8988T (cell line): Measurements from ENCODE around the gene BPIFB1.
A peak's percentile ranks its signal among the peaks of the same experiment; 100 is the strongest.

Experiments
- DNase-seq: peaks from one replicate; pipeline ENCODE4 v3.0.0; 2011

Gene BPIFB1

DNA sequence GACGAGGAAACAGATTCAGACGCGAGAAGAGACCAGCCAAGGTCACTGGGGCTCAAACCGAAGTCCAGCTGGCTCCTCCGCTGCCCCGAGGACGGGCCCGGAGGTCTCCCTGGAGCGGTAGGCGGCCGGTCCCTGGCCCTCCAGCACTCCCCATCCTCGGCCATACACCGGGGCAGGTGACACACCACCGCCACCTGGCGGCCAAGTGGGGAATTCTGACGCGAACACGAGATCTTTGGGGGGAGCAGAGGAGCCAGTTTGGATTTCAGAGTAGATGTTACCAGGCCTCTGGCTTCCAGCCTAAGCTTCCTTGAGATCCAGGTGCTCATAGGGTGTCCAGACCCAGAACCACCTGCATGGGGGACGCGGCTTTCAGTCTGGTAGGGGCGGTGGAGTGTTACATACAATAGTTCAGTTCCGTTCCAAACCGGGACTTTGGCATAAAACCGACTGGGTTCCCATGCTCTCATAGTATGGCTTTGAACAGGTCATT is 16.1 kb downstream of the BPIFB1 start:
- peak; percentile 85 for DNase-seq

GRCh38 chr20:33301192-33301930 is 18.3 kb downstream of the BPIFB1 start:
- DNase-seq, result no peak

- no peak for DNase-seq
Measured at GRCh38 chr20:33303595-33303994, 20.6 kb downstream of the BPIFB1 start.

DNA sequence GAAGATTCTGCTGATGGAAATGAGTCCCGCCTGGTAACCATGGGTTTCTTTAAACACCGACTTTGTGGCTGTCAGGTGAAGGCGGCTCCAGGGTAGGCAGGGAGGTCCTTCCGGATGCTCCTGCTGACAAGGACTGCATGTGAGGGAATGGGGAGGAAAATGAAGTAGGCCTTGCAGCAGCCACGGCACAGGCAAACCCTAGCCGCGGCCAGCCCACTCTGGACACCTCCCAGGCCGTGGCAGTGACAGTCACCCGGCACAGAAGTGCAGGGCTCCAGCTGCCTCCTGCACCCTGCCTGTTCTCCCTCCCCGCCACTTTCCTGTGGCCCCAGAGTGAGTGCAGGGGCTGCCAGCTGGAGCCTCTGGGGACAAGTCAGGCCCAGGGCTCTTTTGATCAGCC is 21.0 kb downstream of the BPIFB1 start:
- no peak for DNase-seq

DNA sequence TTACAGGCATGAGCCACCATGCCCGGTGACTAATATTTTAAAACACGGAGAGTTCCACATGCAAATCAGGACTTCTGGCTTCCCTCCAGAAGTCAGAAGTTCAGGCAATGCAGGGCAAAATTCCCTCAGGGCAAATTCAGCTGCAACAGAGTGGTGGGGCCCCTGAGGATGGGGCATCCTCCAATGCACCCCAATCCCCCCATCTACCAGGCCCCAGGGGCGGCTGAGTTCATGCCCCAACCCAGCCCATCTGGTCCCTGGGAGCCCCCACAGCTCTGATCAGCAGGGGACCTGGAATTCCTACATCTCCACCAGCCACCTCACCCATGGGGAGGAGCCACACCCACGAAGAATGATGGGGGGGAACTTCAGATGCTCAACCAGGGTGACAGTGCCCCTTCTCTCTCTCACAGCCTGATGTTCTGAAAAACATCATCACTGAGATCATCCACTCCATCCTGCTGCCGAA is 22.6 kb downstream of the BPIFB1 start:
- no peak for DNase-seq

DNA sequence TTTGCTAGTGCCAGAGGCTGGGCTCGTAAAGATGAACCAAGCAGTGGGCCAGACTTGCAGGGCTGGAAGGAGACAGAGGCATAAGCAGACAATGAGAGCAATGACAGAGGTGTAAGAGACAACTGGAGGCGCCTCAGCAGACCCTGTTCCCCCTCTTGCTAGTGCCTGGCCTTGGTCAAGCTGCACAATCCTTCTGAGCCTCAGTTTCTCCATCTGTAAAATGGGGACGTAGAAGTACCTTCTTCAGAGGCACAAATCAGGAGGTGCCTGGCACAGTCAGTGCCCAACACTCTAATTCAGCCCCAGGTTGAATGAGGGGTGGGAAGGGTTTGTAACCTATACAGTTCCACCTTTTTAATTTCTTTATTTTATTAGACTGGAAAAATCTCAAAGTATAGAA is 23.2 kb downstream of the BPIFB1 start:
- no peak for DNase-seq

GRCh38 chr20:33306807-33307206 is 23.8 kb downstream of the BPIFB1 start:
- no peak for DNase-seq

GRCh38 chr20:33308668-33309067 is 25.7 kb downstream of the BPIFB1 start:
- no peak for DNase-seq

GRCh38 chr20:33309631-33310030 is 26.6 kb downstream of the BPIFB1 start:
- no peak for DNase-seq

DNA sequence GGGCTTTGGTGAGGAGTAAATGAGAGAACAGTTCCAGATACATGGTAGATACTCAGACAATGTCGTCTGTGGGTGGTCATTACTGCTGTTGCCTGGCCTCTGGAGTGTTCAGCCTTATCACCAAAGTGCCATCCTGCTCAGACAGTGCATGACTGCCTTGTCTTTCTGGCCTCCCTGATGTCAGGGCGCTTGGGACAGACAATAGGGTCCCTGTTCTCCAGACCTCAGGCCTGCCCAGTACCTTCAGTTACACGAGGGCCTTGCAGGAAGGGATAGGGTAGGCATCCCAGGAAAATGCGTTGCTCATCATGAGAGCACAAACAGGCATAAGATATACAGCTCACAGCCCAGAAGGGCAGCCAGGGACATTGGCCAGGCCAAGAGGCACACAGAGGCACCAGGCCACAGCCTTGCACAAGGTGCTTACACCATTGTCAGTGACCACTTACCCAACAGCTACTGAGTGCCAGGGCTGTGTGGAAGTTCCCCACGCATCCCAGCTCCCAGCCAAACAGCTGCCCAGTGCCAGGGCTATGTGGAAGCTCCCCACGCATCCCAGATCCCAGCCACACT is 27.4 kb downstream of the BPIFB1 start:
- no peak for DNase-seq

GRCh38 chr20:33311011-33311410 is 28.0 kb downstream of the BPIFB1 start:
- DNase-seq, result no peak

DNA sequence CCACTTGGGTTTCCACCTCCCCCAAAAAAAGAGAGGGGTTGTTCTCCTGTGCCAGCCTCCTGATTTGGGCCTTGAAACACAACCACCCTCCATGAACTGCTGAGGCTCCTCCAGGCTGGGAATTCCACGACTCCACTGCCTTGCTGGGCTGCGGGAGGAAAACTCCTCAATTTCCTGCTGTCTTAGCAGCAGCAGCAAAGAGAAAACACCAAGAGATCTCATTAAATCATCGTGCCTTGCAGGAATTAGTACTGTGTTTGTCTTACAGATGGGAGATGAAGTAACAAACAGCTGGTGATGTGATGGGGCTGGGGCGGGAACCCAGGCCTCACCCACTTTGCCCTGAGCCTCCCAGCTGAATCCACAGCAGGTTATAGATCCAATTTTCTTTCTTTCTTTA is 29.0 kb downstream of the BPIFB1 start:
- no peak for DNase-seq

- DNase-seq, result no peak
Measured at GRCh38 chr20:33312583-33312982, 29.6 kb downstream of the BPIFB1 start.

GRCh38 chr20:33313686-33314314 is 30.8 kb downstream of the BPIFB1 start:
- no peak for DNase-seq

- DNase-seq, result no peak
Measured at GRCh38 chr20:33316343-33316742, 33.3 kb downstream of the BPIFB1 start.

- no peak for DNase-seq
Measured at GRCh38 chr20:33316958-33317357, 33.9 kb downstream of the BPIFB1 start.

GRCh38 chr20:33317424-33318095 is 34.5 kb downstream of the BPIFB1 start:
- DNase-seq, result no peak

- DNase-seq, result no peak
Measured at GRCh38 chr20:33318096-33318429, 35.0 kb downstream of the BPIFB1 start.

DNA sequence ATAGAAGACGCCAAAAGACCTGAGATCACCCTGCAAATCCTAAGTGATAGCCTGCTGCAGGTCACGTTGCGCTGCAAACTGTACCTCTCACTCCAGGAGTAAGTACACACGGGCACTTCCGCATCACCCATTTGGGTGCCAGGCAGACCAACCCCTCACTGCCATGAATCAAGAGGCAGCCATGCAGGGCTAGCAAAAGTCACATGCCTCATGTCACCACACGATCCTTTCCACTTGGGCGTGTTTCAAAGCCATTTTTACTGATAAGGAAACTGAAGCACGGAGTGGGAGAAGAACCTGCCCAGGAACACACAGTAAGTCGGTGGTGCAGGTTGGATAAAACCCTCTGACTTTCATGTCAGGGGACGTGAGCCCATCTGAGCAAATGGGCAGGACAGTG is 37.0 kb downstream of the BPIFB1 start:
- DNase-seq, result no peak

DNA sequence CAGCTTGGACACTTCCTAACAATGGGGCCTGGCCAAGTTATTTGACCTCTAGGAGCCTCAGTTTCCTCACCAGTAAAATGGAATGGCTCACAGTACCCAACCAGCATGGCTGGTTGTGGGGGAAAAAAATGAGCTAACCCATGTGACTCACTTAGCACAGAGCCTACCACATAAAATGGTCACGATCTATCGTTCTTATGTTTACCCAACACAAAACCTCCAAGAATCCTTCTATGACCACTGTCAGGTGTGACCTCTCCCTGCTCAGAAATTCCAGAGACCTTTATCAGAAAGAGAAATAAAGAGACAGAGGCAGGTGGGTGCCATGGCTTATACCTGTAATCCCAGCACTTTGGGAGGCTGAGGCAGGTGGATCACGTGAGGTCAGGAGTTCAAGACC is 39.4 kb downstream of the BPIFB1 start:
- DNase-seq, result no peak

GRCh38 chr20:33323236-33323635 is 40.2 kb downstream of the BPIFB1 start:
- DNase-seq, result no peak

GRCh38 chr20:33325350-33325749 is 42.3 kb downstream of the BPIFB1 start:
- DNase-seq, result no peak
